ENCODE results near the gene COX6A2.

The COX6A2 gene

DNA sequence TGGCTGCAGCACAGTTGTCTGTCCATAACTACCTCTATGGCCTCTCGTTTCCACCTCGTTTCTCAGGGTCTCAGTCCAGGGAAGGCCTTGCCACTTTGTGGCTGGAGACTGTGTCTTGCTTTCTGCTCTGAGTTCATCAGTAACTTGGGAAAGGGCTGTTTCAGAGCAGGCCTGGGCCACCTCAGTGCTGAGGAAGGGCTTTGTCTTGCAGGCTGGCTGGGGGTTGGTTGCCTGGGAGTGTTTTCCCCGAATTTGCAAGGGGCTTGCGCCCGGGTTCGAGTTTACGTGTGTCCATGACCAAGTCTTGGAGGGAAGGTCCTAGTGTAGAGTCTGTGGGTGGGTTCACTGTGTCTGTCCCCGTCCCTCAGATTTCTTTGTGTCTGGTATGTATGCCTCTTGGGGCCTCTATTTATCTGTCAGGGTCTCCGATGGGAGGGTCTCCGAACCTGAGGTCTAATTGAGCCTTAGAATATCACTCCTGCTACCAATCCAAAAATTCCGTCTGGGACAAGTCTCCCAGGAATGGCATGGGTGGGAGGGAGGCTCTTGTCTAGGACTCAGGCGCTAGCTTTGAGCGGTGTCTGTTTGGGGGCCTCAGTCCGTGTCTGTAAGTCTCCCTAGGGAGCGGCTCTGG is 43.2 kb upstream of the COX6A2 start:
- H3K27me3 ChIP-seq (ENCODE audit: control insufficient read depth, insufficient read depth, low read length), result peaks cover 34% of the 10 kb centered on the region
- no peaks in the 10 kb centered on the region for H3K9me3 ChIP-seq (ENCODE audit: control insufficient read depth, insufficient read depth, low read length)
- peak overlapping the region; percentile 72 for H3K4me3 ChIP-seq (ENCODE audit: low read depth, low read length)
- peaks cover 7% of the 10 kb centered on the region for H3K4me1 ChIP-seq (ENCODE audit: control insufficient read depth, insufficient read depth, low read length)
- no peak overlapping the region for H3K27ac ChIP-seq (ENCODE audit: low read depth, low read length)
- peaks cover 15% of the 10 kb centered on the region; the same call in 1 of the 2 replicates for H3K36me3 ChIP-seq (ENCODE audit: control insufficient read depth, insufficient read depth, low read length)
- H3K9ac ChIP-seq (ENCODE audit: low read depth, low read length), result no peak overlapping the region

DNA sequence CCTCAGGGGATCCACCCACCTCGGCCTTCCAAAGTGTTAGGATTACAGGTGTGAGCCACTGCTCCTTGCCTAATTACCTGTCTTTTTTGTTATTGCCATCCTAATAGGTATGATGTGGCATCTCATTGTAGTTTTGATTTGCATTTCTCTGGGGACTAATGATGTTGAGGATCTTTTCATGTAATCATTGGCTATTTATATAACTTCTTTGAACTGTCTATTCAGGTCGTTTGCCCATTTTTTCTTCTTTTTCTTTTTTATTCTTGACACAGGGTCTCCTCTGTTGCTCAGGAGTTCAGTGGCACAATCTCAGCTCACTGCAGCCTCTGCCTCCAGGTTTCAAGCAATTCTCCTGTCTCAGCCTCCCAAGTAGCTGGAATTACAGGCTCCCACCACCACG is 42.5 kb upstream of the COX6A2 start:
- Histone ChIP-seq H3K27ac (ENCODE audit: low read depth, low read length) (no peak overlapping the region), H3K36me3 (ENCODE audit: control insufficient read depth, insufficient read depth, low read length) (peaks cover 17% of the 10 kb centered on the region; the same call in 1 of the 2 replicates)

DNA sequence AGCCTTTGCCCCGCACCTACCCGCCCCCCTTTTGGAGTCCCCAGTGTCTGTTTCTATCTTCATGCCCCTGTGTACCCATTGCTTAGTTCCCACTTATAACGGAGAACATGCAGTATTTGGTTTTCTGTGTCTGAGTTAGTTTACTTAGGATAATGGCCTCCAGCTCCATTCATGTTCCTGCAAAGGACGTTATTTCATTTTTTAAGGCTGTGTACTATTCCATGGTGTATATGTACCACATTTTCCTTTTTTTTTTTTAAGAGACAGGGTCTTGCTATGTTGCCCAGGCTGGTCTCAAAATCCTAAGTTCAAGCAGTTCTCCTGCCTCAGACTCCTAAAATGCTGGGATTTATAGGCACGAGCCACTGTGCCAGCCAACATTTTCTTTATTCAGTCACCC is 39.7 kb upstream of the COX6A2 start:
- no peak overlapping the region for H3K9ac ChIP-seq (ENCODE audit: low read depth, low read length)

More for the DNA sequence above, 42.5 kb upstream of the COX6A2 start:
- Histone ChIP-seq H3K9ac (ENCODE audit: low read depth, low read length) (no peak overlapping the region), H3K9me3 (ENCODE audit: control insufficient read depth, insufficient read depth, low read length) (no peaks in the 10 kb centered on the region), H3K4me3 (ENCODE audit: low read depth, low read length) (no peak overlapping the region), H3K27me3 (ENCODE audit: control insufficient read depth, insufficient read depth, low read length) (peaks cover 27% of the 10 kb centered on the region), H3K4me1 (ENCODE audit: control insufficient read depth, insufficient read depth, low read length) (peaks cover 7% of the 10 kb centered on the region)

DNA sequence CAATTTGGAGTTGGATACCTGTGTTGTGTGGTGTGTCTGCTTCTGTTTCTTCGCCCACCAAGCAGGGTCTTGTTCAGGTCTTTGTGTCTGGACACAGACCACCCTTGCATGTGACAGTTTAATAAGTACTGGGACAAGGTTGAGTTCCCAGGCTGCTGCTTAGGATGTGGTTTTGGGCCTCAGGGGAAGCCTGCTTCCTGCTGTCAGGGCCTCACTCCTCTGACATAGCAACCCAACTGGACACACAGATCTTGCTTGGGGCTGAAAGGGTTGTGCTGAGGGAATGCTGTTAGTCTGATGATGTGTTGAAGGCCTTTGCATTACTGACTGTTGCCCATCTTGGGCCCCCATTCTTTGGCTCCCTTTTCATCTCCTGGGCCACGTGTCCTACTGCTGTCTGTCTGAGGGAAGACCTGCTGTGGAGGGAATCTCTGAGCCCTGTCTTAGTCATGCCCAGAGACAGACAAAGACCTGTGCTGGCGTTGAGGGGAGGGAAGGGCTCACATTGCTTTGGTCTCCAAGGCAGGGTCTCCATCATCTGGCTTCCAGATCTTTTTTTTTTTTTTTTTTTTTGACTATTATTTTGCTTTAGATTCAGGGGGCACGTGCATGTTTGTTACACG is 39.1 kb upstream of the COX6A2 start:
- no peaks in the 10 kb centered on the region for H3K27me3 ChIP-seq (ENCODE audit: control insufficient read depth, insufficient read depth, low read length)
- no peak overlapping the region for H3K4me3 ChIP-seq (ENCODE audit: low read depth, low read length)
- no peaks in the 10 kb centered on the region for H3K9me3 ChIP-seq (ENCODE audit: control insufficient read depth, insufficient read depth, low read length)
- H3K4me1 ChIP-seq (ENCODE audit: control insufficient read depth, insufficient read depth, low read length), result peaks cover 7% of the 10 kb centered on the region
- H3K36me3 ChIP-seq (ENCODE audit: control insufficient read depth, insufficient read depth, low read length), result peaks cover 24% of the 10 kb centered on the region
- no peak overlapping the region for H3K27ac ChIP-seq (ENCODE audit: low read depth, low read length)
- H3K9ac ChIP-seq (ENCODE audit: low read depth, low read length), result no peak overlapping the region

More for the DNA sequence above, 39.7 kb upstream of the COX6A2 start:
- peaks cover 7% of the 10 kb centered on the region for H3K4me1 ChIP-seq (ENCODE audit: control insufficient read depth, insufficient read depth, low read length)
- H3K9me3 ChIP-seq (ENCODE audit: control insufficient read depth, insufficient read depth, low read length), result no peaks in the 10 kb centered on the region
- 0 out of 2 replicates have a peak, but pooled peaks cover 3% of the 10 kb centered on the region for H3K27me3 ChIP-seq (ENCODE audit: control insufficient read depth, insufficient read depth, low read length)
- H3K27ac ChIP-seq (ENCODE audit: low read depth, low read length), result no peak overlapping the region
- no peak overlapping the region for H3K4me3 ChIP-seq (ENCODE audit: low read depth, low read length)
- H3K36me3 ChIP-seq (ENCODE audit: control insufficient read depth, insufficient read depth, low read length), result peaks cover 18% of the 10 kb centered on the region; the same call in 1 of the 2 replicates

DNA sequence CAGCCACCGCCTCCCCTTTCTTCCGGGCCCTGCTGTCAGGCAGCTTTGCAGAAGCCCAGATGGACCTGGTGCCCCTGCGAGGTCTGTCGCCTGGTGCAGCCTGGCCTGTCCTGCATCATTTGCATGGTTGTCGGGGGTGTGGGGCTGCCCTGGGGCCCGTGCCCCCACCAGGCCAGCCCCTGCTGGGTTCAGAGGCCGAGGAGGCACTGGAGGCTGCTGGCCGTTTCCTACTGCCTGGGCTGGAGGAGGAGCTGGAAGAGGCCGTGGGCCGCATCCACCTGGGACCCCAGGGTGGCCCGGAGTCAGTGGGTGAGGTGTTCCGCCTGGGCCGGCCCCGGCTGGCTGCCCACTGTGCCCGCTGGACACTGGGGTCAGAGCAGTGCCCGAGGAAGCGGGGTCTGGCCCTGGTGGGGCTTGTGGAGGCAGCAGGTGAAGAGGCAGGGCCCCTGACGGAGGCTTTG is 38.3 kb upstream of the COX6A2 start:
- H3K27ac ChIP-seq (ENCODE audit: low read depth, low read length), result no peak overlapping the region
- H3K27me3 ChIP-seq (ENCODE audit: control insufficient read depth, insufficient read depth, low read length), result no peaks in the 10 kb centered on the region
- H3K4me3 ChIP-seq (ENCODE audit: low read depth, low read length), result no peak overlapping the region
- H3K9me3 ChIP-seq (ENCODE audit: control insufficient read depth, insufficient read depth, low read length), result no peaks in the 10 kb centered on the region
- peaks cover 5% of the 10 kb centered on the region for H3K4me1 ChIP-seq (ENCODE audit: control insufficient read depth, insufficient read depth, low read length)
- no peak overlapping the region for H3K9ac ChIP-seq (ENCODE audit: low read depth, low read length)
- H3K36me3 ChIP-seq (ENCODE audit: control insufficient read depth, insufficient read depth, low read length), result peaks cover 25% of the 10 kb centered on the region

DNA sequence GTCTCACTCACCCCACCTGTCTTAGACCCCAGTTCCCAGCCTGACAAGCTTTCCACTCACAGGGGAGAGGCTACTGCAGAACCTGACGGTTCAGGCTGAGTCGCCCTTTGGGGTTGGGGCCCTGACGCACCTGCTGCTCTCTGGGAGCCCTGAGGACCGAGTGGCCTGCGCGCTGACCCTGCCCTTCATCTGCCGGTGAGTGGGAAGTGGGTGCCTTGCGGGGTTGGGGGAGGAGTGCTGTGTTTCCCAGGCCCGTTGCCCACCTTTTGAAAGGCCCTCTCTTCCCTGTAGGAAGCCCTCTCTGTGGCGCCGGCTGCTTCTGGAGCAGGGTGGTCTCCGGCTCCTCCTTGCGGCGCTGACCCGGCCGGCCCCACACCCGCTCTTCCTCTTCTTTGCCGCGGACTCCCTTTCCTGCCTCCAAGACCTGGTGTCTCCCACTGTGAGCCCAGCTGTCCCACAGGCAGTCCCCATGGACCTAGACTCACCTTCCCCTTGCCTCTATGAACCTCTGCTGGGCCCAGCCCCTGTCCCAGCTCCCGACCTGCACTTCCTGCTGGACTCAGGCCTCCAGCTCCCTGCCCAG is 37.7 kb upstream of the COX6A2 start:
- Histone ChIP-seq H3K27me3 (ENCODE audit: control insufficient read depth, insufficient read depth, low read length) (no peaks in the 10 kb centered on the region), H3K9me3 (ENCODE audit: control insufficient read depth, insufficient read depth, low read length) (no peaks in the 10 kb centered on the region), H3K9ac (ENCODE audit: low read depth, low read length) (no peak overlapping the region), H3K36me3 (ENCODE audit: control insufficient read depth, insufficient read depth, low read length) (peaks cover 25% of the 10 kb centered on the region), H3K27ac (ENCODE audit: low read depth, low read length) (no peak overlapping the region), H3K4me3 (ENCODE audit: low read depth, low read length) (no peak overlapping the region), H3K4me1 (ENCODE audit: control insufficient read depth, insufficient read depth, low read length) (no peaks in the 10 kb centered on the region)

DNA sequence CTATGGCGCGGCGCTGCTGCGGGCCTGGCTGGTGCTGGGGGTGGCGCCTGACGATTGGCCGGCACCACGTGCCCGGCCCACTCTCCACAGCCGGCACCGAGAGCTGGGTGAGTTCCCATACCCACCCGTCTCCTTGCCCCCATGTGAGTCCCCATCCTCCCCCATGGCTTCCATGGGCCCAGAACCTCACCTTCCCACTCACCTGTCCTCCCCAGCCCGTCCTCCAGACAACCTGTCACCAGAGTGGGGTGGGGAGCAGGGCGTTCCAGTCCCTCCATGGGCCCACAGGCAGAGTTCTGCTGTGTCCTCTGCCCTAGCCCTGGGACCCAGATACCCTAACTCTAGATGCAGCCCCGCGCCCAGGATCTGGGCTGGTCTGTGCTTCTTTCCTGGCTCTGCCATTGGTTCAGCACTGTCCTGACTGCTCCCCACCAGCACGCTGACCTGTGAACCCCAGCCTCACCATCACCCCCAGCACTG is 36.7 kb upstream of the COX6A2 start:
- Histone ChIP-seq H3K36me3 (ENCODE audit: control insufficient read depth, insufficient read depth, low read length) (peaks cover 25% of the 10 kb centered on the region), H3K27me3 (ENCODE audit: control insufficient read depth, insufficient read depth, low read length) (no peaks in the 10 kb centered on the region), H3K4me1 (ENCODE audit: control insufficient read depth, insufficient read depth, low read length) (no peaks in the 10 kb centered on the region), H3K4me3 (ENCODE audit: low read depth, low read length) (no peak overlapping the region), H3K27ac (ENCODE audit: low read depth, low read length) (no peak overlapping the region), H3K9ac (ENCODE audit: low read depth, low read length) (no peak overlapping the region), H3K9me3 (ENCODE audit: control insufficient read depth, insufficient read depth, low read length) (no peaks in the 10 kb centered on the region)

DNA sequence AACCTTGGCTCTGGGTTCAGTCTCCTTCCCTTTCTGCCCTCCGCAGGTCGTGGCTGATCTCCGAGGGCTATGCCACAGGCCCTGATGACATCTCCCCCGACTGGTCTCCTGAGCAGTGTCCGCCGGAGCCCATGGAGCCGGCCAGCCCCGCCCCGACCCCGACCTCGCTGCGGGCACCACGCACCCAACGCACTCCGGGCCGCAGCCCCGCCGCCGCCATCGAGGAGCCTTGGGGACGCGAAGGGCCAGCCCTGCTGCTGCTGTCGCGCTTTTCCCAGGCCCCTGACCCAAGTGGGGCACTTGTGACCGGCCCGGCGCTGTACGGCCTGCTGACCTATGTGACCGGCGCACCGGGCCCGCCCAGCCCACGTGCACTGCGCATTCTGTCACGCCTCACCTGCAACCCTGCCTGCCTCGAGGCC is 36.2 kb upstream of the COX6A2 start:
- H3K9me3 ChIP-seq (ENCODE audit: control insufficient read depth, insufficient read depth, low read length), result no peaks in the 10 kb centered on the region
- H3K4me1 ChIP-seq (ENCODE audit: control insufficient read depth, insufficient read depth, low read length), result no peaks in the 10 kb centered on the region
- no peak overlapping the region for H3K4me3 ChIP-seq (ENCODE audit: low read depth, low read length)
- H3K27me3 ChIP-seq (ENCODE audit: control insufficient read depth, insufficient read depth, low read length), result no peaks in the 10 kb centered on the region
- peaks cover 25% of the 10 kb centered on the region for H3K36me3 ChIP-seq (ENCODE audit: control insufficient read depth, insufficient read depth, low read length)
- no peak overlapping the region for H3K9ac ChIP-seq (ENCODE audit: low read depth, low read length)
- H3K27ac ChIP-seq (ENCODE audit: low read depth, low read length), result no peak overlapping the region

DNA sequence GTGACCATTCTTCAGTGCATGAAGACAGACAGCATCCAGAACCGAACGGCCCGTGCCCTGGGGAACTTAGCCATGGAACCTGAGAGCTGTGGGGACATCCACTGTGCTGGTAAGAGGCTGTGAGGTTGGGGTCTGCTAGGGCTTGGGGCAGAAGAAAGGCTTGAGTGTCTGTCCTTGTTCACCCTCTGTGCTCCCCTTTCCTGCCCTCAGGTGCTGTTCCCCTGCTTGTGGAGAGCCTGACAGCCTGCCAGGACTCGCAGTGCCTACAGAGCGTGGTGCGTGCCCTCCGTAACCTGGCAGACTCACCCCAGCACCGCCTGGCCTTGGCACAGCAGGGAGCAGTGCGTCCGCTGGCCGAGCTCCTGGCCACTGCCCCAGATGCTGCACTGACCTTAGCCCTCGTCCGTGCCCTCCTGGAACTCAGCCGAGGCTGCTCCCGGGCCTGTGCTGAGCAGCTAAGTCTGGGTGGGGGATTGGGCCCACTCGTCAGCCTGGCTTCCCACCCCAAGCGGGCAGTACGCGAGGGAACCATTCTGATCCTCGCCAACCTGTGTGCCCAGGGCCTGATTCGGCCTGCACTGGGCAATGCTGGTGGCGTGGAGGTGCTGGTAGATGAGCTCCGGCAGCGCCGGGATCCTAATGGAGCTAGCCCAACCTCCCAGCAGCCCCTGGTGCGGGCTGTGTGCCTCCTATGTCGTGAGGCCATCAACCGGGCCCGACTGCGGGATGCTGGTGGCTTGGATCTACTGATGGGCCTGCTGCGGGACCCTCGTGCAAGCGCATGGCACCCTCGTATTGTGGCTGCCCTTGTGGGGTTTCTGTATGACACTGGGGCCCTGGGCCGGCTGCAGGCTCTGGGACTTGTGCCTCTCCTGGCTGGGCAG is 34.0 kb upstream of the COX6A2 start:
- H3K4me3 ChIP-seq (ENCODE audit: low read depth, low read length), result no peak overlapping the region
- H3K9ac ChIP-seq (ENCODE audit: low read depth, low read length), result no peak overlapping the region
- no peaks in the 10 kb centered on the region for H3K27me3 ChIP-seq (ENCODE audit: control insufficient read depth, insufficient read depth, low read length)
- 0 out of 2 replicates have a peak, but pooled peaks cover 3% of the 10 kb centered on the region for H3K4me1 ChIP-seq (ENCODE audit: control insufficient read depth, insufficient read depth, low read length)
- peaks cover 24% of the 10 kb centered on the region for H3K36me3 ChIP-seq (ENCODE audit: control insufficient read depth, insufficient read depth, low read length)
- H3K9me3 ChIP-seq (ENCODE audit: control insufficient read depth, insufficient read depth, low read length), result no peaks in the 10 kb centered on the region
- no peak overlapping the region for H3K27ac ChIP-seq (ENCODE audit: low read depth, low read length)

DNA sequence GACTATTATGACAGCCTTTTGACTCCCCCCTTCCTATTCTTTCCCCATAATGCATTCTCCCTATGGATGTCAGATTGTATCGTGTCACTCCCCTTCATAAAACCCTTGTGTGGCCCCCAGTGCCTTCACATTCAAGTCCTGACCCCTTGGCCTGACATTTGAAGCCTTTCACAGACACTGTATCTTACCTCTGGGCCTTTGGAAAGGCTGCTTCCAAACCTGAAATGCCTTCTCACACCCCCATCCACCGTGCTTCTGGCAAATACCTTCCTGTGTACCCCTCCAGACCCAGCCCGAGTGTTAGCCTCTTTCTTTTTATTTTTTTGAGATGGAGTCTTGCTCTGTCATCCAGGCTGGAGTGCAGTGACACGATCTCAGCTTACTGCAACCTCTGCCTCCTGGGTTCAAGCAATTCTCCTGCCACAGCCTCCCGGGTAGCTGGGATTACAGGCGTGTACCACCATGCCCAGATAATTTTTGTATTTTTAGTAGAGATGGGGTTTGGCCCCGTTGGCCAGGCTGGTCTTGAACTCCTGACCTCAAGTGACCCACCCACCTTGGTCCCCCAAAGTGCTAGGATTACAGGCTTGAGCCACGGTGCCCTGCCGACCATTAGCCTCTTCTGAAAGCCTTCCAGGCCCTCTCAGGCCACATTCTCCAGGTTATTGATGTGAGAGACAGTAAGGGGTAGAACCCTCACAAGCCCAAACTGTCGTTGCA is 33.2 kb upstream of the COX6A2 start:
- peaks cover 16% of the 10 kb centered on the region for H3K36me3 ChIP-seq (ENCODE audit: control insufficient read depth, insufficient read depth, low read length)
- no peak overlapping the region for H3K4me3 ChIP-seq (ENCODE audit: low read depth, low read length)
- no peak overlapping the region for H3K27ac ChIP-seq (ENCODE audit: low read depth, low read length)
- H3K9ac ChIP-seq (ENCODE audit: low read depth, low read length), result no peak overlapping the region
- H3K9me3 ChIP-seq (ENCODE audit: control insufficient read depth, insufficient read depth, low read length), result no peaks in the 10 kb centered on the region
- no peaks in the 10 kb centered on the region for H3K27me3 ChIP-seq (ENCODE audit: control insufficient read depth, insufficient read depth, low read length)
- 0 out of 2 replicates have a peak, but pooled peaks cover 3% of the 10 kb centered on the region for H3K4me1 ChIP-seq (ENCODE audit: control insufficient read depth, insufficient read depth, low read length)
